ENCODE data around the gene PINK1. TPM values are rescaled to one million over a fixed set of nuclear protein-coding genes. Genes with fewer than 3 reads are reported as not detected.

The PINK1 gene
- total RNA-seq, 1 donor = 79.3 TPM

DNA sequence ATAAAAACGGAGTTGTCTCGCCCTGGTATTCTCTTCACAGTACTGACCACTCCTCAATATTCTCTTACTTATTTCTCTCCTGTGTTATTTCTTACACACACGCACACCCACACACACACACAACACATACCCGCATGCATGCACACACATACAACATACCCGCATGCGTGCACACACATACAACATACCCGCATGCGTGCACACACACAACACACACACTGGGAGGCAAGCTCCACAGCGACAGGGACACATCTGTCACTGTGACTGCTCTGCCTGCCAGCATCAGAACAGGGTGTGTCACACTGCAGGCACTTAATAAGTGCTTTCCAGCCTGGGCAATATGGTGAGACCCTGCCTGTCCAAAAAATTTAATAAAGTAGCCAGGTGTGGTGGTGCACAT lies 48.7 kb downstream of the PINK1 start:
- H3K27ac ChIP-seq (ENCODE audit: low read depth, low read length) = no peak overlapping the region
- H4K20me1 ChIP-seq (ENCODE audit: insufficient read depth, low read length) = no peaks in the 10 kb centered on the region
- H3K4me1 ChIP-seq (ENCODE audit: insufficient read depth, low read length) = no peaks in the 10 kb centered on the region
- H3K79me2 ChIP-seq (ENCODE audit: insufficient read depth, low read length) = no peaks in the 10 kb centered on the region
- peak; percentile 29 for DNase-seq (ENCODE audit: insufficient read length, low spot score, missing footprints)
- TF ChIP-seq, protein P1, sequence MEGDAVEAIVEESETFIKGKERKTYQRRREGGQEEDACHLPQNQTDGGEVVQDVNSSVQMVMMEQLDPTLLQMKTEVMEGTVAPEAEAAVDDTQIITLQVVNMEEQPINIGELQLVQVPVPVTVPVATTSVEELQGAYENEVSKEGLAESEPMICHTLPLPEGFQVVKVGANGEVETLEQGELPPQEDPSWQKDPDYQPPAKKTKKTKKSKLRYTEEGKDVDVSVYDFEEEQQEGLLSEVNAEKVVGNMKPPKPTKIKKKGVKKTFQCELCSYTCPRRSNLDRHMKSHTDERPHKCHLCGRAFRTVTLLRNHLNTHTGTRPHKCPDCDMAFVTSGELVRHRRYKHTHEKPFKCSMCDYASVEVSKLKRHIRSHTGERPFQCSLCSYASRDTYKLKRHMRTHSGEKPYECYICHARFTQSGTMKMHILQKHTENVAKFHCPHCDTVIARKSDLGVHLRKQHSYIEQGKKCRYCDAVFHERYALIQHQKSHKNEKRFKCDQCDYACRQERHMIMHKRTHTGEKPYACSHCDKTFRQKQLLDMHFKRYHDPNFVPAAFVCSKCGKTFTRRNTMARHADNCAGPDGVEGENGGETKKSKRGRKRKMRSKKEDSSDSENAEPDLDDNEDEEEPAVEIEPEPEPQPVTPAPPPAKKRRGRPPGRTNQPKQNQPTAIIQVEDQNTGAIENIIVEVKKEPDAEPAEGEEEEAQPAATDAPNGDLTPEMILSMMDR (IDR thresholded peaks at IDR 0.05; ENCODE audit: extremely low read depth, low read depth, low read length) = no peak
- no peak overlapping the region for H3K4me3 ChIP-seq (ENCODE audit: insufficient read depth, low read length)
- no peaks in the 10 kb centered on the region for H3K9me3 ChIP-seq (ENCODE audit: low read depth, low read length)
- H3K36me3 ChIP-seq (ENCODE audit: insufficient read depth, low read length) = no peaks in the 10 kb centered on the region
- no peak overlapping the region for H2AFZ ChIP-seq (ENCODE audit: low read length)
- H3K27me3 ChIP-seq (ENCODE audit: insufficient read depth, low read length) = no peaks in the 10 kb centered on the region
- no peak overlapping the region for H3K4me2 ChIP-seq (ENCODE audit: insufficient read depth, low read length)

DNA sequence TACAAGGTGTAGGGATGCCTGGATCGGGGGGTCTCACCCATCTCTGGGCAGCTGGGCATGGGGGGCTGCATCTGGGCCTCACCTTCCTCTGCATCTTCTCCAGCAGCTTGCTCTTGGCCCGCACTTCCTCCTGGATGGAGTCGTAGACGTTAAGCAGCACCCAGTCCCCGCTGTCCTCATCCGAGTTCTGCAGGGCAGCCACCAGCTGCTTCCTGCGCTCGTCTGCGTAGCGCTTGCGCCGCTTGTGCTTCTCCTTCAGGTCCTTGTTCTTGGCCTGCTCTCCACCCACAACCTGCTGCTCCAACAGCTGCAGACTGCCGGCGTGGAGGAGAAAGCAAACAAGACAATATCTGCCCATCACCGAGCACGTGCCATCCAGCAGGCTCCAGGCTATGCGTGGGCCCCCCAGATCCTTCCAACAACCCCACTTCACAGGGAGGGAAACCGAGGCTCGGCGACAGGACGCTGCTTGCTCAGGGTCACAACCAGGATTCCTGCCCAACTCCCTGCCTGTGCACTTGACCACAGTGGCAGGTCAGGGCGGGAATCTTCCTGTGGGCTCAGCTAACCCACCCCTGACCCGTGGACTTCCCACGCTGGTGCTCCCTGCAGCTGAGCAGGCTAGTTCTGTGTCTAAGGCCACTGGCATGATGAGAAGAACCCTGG lies 49.4 kb downstream of the PINK1 start:
- Histone ChIP-seq H3K4me2 (ENCODE audit: insufficient read depth, low read length) (no peak overlapping the region), H3K4me1 (ENCODE audit: insufficient read depth, low read length) (no peaks in the 10 kb centered on the region), H3K79me2 (ENCODE audit: insufficient read depth, low read length) (no peaks in the 10 kb centered on the region), H3K4me3 (ENCODE audit: insufficient read depth, low read length) (no peak overlapping the region), H4K20me1 (ENCODE audit: insufficient read depth, low read length) (no peaks in the 10 kb centered on the region), H3K36me3 (ENCODE audit: insufficient read depth, low read length) (no peaks in the 10 kb centered on the region), H2AFZ (ENCODE audit: low read length) (no peak overlapping the region), H3K27me3 (ENCODE audit: insufficient read depth, low read length) (no peaks in the 10 kb centered on the region), H3K9me3 (ENCODE audit: low read depth, low read length) (no peaks in the 10 kb centered on the region), H3K27ac (ENCODE audit: low read depth, low read length) (no peak overlapping the region)
- TF ChIP-seq, protein P1 (IDR thresholded peaks at IDR 0.05; ENCODE audit: extremely low read depth, low read depth, low read length) = no peak
- peak; percentile 58 for DNase-seq (ENCODE audit: insufficient read length, low spot score, missing footprints)

DNA sequence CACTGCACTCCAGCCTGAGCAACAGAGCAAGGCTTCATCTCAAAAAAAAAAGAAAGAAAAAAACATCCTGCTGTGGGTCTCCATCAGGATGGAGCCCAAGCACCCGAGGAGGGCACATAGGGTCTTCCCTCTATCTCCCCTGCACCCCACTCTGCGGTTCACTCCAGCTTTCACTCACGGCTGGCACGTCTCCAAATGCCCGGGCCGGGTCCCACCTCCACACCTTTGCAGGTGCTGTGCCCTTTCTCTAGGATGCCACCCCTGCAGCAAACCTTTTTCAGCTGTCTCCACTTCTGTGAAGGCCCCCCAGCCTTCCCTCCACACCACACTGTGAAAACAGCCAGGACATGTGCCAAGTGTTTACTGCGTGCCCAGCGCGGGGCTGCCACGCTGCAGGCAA lies 50.4 kb downstream of the PINK1 start:
- Histone ChIP-seq H3K4me2 (ENCODE audit: insufficient read depth, low read length) (no peak overlapping the region), H3K27ac (ENCODE audit: low read depth, low read length) (no peak overlapping the region), H2AFZ (ENCODE audit: low read length) (no peak overlapping the region), H3K36me3 (ENCODE audit: insufficient read depth, low read length) (no peaks in the 10 kb centered on the region), H3K4me1 (ENCODE audit: insufficient read depth, low read length) (no peaks in the 10 kb centered on the region), H3K4me3 (ENCODE audit: insufficient read depth, low read length) (no peak overlapping the region), H3K27me3 (ENCODE audit: insufficient read depth, low read length) (no peaks in the 10 kb centered on the region), H4K20me1 (ENCODE audit: insufficient read depth, low read length) (no peaks in the 10 kb centered on the region), H3K79me2 (ENCODE audit: insufficient read depth, low read length) (no peaks in the 10 kb centered on the region), H3K9me3 (ENCODE audit: low read depth, low read length) (no peaks in the 10 kb centered on the region)
- peak; percentile 42 for DNase-seq (ENCODE audit: insufficient read length, low spot score, missing footprints)
- TF ChIP-seq, protein P1 (IDR thresholded peaks at IDR 0.05; ENCODE audit: extremely low read depth, low read depth, low read length) = no peak

DNA sequence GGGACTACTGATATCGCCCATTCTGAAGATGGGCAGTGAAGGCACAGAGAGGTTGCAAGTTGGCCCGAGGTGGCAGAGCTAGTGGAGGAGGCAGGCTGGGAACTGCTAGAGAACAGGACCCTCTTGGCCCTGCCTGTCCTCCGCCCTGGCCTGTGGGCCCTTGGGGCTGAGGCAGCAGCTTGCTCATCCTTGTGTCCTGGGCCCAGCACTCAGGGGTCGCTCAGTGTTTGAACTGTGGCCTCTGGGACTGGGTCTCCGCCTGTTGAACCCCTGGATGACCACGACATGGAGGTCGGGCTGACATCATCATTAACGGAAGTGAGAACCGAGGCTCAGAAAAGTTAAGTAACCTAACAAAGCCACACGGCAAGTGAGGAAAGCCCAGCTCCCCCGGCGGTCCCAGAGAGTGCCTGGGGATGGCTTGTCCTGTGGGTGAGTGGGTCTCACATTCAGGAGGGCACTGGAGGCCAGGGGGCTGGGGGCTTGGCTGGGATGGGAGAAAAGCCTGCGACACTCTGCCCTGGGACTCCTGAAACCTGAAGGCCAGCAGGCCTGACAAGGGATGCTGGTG lies 50.9 kb downstream of the PINK1 start:
- TF ChIP-seq, protein P1 (IDR thresholded peaks at IDR 0.05; ENCODE audit: extremely low read depth, low read depth, low read length) = no peak
- no peak overlapping the region for H2AFZ ChIP-seq (ENCODE audit: low read length)
- no peaks in the 10 kb centered on the region for H3K9me3 ChIP-seq (ENCODE audit: low read depth, low read length)
- no peaks in the 10 kb centered on the region for H4K20me1 ChIP-seq (ENCODE audit: insufficient read depth, low read length)
- H3K27me3 ChIP-seq (ENCODE audit: insufficient read depth, low read length) = no peaks in the 10 kb centered on the region
- H3K4me2 ChIP-seq (ENCODE audit: insufficient read depth, low read length) = no peak overlapping the region
- H3K79me2 ChIP-seq (ENCODE audit: insufficient read depth, low read length) = no peaks in the 10 kb centered on the region
- H3K4me1 ChIP-seq (ENCODE audit: insufficient read depth, low read length) = no peaks in the 10 kb centered on the region
- H3K27ac ChIP-seq (ENCODE audit: low read depth, low read length) = no peak overlapping the region
- no peaks in the 10 kb centered on the region for H3K36me3 ChIP-seq (ENCODE audit: insufficient read depth, low read length)
- no peak overlapping the region for H3K4me3 ChIP-seq (ENCODE audit: insufficient read depth, low read length)
- no peak for DNase-seq (ENCODE audit: insufficient read length, low spot score, missing footprints)

All from osteoblast (primary cell).